ACC112 (cell line): ENCODE measurements around the gene CNTN2.

Experiments
- H2AFZ ChIP-seq: fragments of 200-600 bp; sonication (generic); one replicate; pipeline ENCODE4 v1.6.0; 2017; ENCODE audit warnings: antibody characterized with exemption, low read length; ENCODE audit not compliant: unreplicated experiment
- H3K27ac ChIP-seq: fragments of 200-600 bp; sonication (generic); 2 replicates; pipeline ENCODE4 v1.5.1; 2014; ENCODE audit warnings: low read depth, mild to moderate bottlenecking, antibody characterized with exemption, low read length, moderate library complexity
- H3K27me3 ChIP-seq: fragments of 200-600 bp; sonication (generic); 2 replicates; pipeline ENCODE4 v1.6.1; 2014; ENCODE audit warnings: mild to moderate bottlenecking, antibody characterized with exemption, low read length, moderate library complexity, mixed read lengths; ENCODE audit not compliant: insufficient read depth
- H3K36me3 ChIP-seq: fragments of 200-600 bp; sonication (generic); 2 replicates; pipeline ENCODE4 v1.6.1; 2016; ENCODE audit warnings: mild to moderate bottlenecking, antibody characterized with exemption, low read length, moderate library complexity, mixed read lengths; ENCODE audit not compliant: insufficient read depth
- H3K4me1 ChIP-seq: fragments of 200-600 bp; sonication (generic); one replicate; pipeline ENCODE4 v1.6.1; 2016; ENCODE audit warnings: low read length, mixed read lengths; ENCODE audit not compliant: insufficient read depth, unreplicated experiment, control insufficient read depth
- H3K4me3 ChIP-seq: fragments of 200-600 bp; sonication (generic); 2 replicates; pipeline ENCODE4 v1.5.1; 2014; ENCODE audit warnings: mild to moderate bottlenecking, low read depth, low read length
- H3K79me2 ChIP-seq: fragments of 200-600 bp; sonication (generic); one replicate; pipeline ENCODE4 v1.6.0; 2016; ENCODE audit warnings: low read length; ENCODE audit not compliant: control insufficient read depth, unreplicated experiment, insufficient read depth

CNTN2 gene

DNA sequence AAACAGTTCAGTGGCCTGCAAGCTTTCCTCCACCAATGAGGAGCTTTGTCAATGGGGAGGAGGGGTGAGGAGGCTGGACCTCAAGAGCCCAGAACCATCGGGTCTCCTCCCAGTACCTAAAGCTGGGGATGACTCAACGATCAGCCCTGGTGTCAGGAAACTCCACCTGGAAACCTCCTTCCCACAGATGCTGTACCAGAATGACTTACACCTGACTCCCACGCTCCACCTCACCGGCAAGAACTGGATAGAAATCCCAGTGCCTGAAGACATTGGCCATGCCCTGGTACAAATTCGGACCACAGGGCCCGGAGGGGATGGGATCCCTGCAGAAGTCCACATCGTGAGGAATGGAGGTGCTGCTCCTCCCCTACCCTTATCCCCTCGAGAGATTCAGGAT lies 29.9 kb downstream of the CNTN2 start:
- H3K4me1 ChIP-seq = peaks cover 4% of the 10 kb centered on the region
- no peak overlapping the region for H3K4me3 ChIP-seq
- no peaks in the 10 kb centered on the region for H3K79me2 ChIP-seq
- H2AFZ ChIP-seq = no peak overlapping the region
- H3K27me3 ChIP-seq = no peaks in the 10 kb centered on the region
- H3K36me3 ChIP-seq = no peaks in the 10 kb centered on the region
- H3K27ac ChIP-seq = no peak overlapping the region

DNA sequence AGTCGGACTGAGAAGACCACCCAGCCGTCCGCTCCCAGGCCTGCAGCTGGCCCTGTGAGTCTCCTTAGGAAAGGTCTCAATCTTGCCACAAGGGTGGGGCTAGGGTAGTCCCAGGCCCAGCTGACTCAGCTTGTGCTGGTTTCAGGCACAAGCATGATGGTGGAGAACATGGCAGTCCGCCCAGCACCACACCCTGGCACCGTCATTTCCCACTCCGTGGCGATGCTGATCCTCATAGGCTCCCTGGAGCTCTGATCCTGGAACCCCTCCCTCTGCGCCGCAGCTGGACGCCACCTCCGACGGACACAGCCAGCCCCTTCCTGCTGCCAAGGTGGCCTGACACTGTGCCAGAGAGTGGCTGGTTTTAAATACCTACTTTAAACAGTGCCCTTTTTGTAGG lies 30.5 kb downstream of the CNTN2 start:
- H3K4me3 ChIP-seq = no peak overlapping the region
- H2AFZ ChIP-seq = no peak overlapping the region
- H3K36me3 ChIP-seq = no peaks in the 10 kb centered on the region
- H3K27me3 ChIP-seq = no peaks in the 10 kb centered on the region
- H3K79me2 ChIP-seq = no peaks in the 10 kb centered on the region
- no peak overlapping the region for H3K27ac ChIP-seq
- H3K4me1 ChIP-seq = peaks cover 4% of the 10 kb centered on the region

- Histone ChIP-seq H2AFZ (no peak overlapping the region), H3K4me1 (peaks cover 4% of the 10 kb centered on the region), H3K36me3 (no peaks in the 10 kb centered on the region), H3K79me2 (no peaks in the 10 kb centered on the region), H3K4me3 (no peak overlapping the region), H3K27ac (no peak overlapping the region), H3K27me3 (no peaks in the 10 kb centered on the region)
These were observed 31.1 kb downstream of the CNTN2 start for GRCh38 chr1:205074084-205074483.

- no peaks in the 10 kb centered on the region for H3K27me3 ChIP-seq
- no peak overlapping the region for H2AFZ ChIP-seq
- H3K4me3 ChIP-seq = no peak overlapping the region
- H3K27ac ChIP-seq = no peak overlapping the region
- H3K79me2 ChIP-seq = no peaks in the 10 kb centered on the region
- H3K4me1 ChIP-seq = peaks cover 4% of the 10 kb centered on the region
- H3K36me3 ChIP-seq = no peaks in the 10 kb centered on the region
These were observed 31.5 kb downstream of the CNTN2 start for GRCh38 chr1:205074513-205074912.

DNA sequence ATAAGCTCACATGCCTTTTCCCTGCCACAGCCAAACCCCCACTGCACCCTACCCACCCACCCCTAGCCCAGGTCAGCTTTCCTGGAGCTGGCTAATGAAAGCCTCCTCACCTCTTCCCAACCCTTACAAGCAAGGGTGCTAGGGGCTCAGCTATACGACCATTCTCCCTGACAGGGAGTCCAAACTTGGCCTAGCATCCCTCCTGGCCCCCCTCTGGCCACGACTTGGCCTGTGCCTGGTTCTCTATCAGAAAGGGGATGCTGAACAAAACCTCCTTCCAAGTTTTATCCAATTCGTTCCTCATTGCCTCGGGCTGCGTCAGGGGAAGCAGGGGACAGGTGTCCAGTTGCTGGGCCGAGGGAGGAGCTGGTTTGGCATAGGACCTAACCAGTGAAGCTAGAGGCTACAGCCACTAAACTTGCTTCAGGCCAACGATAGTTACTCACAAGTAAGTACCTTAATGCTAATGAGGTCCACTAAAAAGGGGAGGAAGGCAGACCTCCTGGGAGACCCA lies 32.7 kb downstream of the CNTN2 start:
- no peak overlapping the region for H3K4me3 ChIP-seq

GRCh38 chr1:205076245-205076761 lies 33.3 kb downstream of the CNTN2 start:
- peaks cover 4% of the 10 kb centered on the region for H3K4me1 ChIP-seq
- no peak overlapping the region for H2AFZ ChIP-seq
- no peaks in the 10 kb centered on the region for H3K79me2 ChIP-seq
- no peak overlapping the region for H3K4me3 ChIP-seq
- no peak overlapping the region for H3K27ac ChIP-seq
- H3K36me3 ChIP-seq = no peaks in the 10 kb centered on the region
- H3K27me3 ChIP-seq = no peaks in the 10 kb centered on the region

More for the DNA sequence above, 32.7 kb downstream of the CNTN2 start:
- no peaks in the 10 kb centered on the region for H3K27me3 ChIP-seq
- no peaks in the 10 kb centered on the region for H3K79me2 ChIP-seq
- peaks cover 4% of the 10 kb centered on the region for H3K4me1 ChIP-seq
- no peak overlapping the region for H2AFZ ChIP-seq
- no peak overlapping the region for H3K27ac ChIP-seq
- no peaks in the 10 kb centered on the region for H3K36me3 ChIP-seq

DNA sequence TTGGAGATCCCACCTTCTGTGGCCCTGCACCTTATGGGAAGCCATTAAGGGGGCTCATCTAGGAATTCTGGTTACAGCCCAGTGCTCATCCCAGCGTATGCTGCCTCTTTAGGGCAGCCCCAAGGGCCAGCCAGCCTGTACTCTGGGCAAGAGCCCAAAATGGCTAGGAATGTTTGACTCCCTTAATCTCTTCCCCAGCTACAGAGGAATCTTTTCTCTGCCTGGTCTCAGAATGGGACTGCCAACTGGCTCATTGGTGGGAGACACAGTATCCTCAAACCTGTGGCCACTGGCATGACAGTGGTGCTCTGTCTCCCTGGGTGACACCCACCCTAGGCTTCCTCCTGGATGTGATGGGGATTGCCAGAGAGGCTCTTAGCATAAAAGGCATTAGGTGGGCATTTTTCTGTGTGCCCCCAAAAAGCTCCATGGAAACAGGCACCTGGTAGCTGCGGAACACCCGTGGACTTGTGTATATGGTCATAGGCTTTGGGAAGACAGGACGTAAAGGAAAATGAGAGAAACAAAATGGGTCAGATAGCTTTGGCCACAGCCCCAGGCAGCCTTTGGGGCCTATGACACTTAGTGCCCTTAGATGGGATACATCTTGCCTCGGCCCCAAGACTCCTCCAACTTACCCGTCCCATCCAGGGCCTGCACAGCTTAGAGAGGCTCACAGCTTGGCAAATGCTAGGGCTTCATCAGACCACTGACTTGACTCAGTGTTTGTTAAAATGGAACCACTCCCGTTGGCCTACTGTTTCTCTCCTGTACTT lies 34.3 kb downstream of the CNTN2 start:
- no peak overlapping the region for H3K4me3 ChIP-seq
- H3K79me2 ChIP-seq = no peaks in the 10 kb centered on the region
- H2AFZ ChIP-seq = no peak overlapping the region
- H3K27ac ChIP-seq = no peak overlapping the region
- H3K27me3 ChIP-seq = no peaks in the 10 kb centered on the region
- H3K36me3 ChIP-seq = no peaks in the 10 kb centered on the region
- H3K4me1 ChIP-seq = peaks cover 4% of the 10 kb centered on the region

DNA sequence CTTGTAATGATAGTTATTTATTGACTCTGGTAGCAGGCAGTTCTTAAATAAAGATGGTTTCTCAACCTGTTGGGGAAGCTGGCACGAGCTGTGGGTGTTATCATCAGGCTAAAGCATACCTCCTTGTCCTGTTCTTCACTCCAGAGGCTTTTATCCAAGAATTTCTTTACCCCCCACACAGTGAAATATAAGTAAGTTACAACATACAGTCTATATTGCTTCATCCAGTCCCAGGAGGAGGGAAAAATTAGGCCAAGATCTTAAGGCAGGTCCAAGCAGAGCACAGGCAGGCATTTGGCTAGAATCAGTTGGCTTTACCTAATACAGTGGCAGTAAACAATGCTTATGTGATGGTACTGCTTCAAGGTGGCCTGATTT lies 34.9 kb downstream of the CNTN2 start:
- Histone ChIP-seq H3K36me3 (no peaks in the 10 kb centered on the region), H3K27ac (no peak overlapping the region), H3K79me2 (no peaks in the 10 kb centered on the region), H3K27me3 (no peaks in the 10 kb centered on the region), H2AFZ (no peak overlapping the region), H3K4me3 (no peak overlapping the region), H3K4me1 (peaks cover 4% of the 10 kb centered on the region)

GRCh38 chr1:205082431-205082830 lies 39.4 kb downstream of the CNTN2 start:
- H2AFZ ChIP-seq = no peak overlapping the region
- H3K79me2 ChIP-seq = no peaks in the 10 kb centered on the region
- H3K27me3 ChIP-seq = no peaks in the 10 kb centered on the region
- 0 out of 2 replicates have a peak, but pooled peaks cover 6% of the 10 kb centered on the region for H3K36me3 ChIP-seq
- H3K27ac ChIP-seq = no peak overlapping the region
- no peak overlapping the region for H3K4me3 ChIP-seq
- no peaks in the 10 kb centered on the region for H3K4me1 ChIP-seq

- Histone ChIP-seq H3K27me3 (no peaks in the 10 kb centered on the region), H3K4me3 (no peak within 1 kb of the TSS), H3K27ac (no peak within 1 kb of the TSS), H3K79me2 (no peaks in the 10 kb centered on the region), H2AFZ (no peak within 1 kb of the TSS), H3K4me1 (no peaks in the 10 kb centered on the region), H3K36me3 (peaks cover 18% of the 10 kb centered on the region; the same call in 1 of the 2 replicates)
These were observed 41.3 kb downstream of the CNTN2 start, which contains the start of gene TMEM81 for GRCh38 chr1:205084360-205084759. Gene TMEM81, minus strand, starts transcription at chr1:205084460. Its CDS starts 140 bp downstream, at chr1:205084320.

DNA sequence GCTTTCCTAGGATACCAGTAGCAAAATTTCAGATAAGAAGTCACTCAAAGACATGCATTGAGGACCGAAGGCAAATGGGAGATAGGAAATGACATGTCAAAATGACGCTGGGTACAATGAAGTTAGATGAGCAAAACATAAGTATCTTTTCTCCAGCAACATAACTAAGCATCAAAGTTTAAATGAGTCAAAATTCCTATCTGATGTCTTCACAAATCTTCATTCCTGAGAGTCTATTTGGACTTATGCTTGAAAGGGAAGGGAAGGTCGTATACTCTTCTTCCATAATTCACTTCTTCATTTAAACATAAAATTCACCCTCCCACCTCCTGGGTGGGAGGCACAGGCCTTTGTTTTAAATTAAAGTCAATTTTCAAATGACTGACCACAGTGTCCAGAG lies 45.3 kb downstream of the CNTN2 start:
- Histone ChIP-seq H3K79me2 (no peaks in the 10 kb centered on the region), H3K27me3 (no peaks in the 10 kb centered on the region), H3K36me3 (peaks cover 24% of the 10 kb centered on the region), H3K27ac (no peak overlapping the region), H3K4me3 (no peak overlapping the region), H3K4me1 (peaks cover 5% of the 10 kb centered on the region), H2AFZ (no peak overlapping the region)
